ENCODE results near the gene PLD4.
A peak's percentile ranks its signal among the peaks of the same experiment; 100 is the strongest.

PLD4 gene

GRCh38 chr14:104969741-104970230, 45.1 kb downstream of the PLD4 start:
- Histone ChIP-seq H2AK5ac (ENCODE audit: low read length, severe bottlenecking) (peak overlapping the region; percentile 72), H2BK12ac (ENCODE audit: low read length in 2 of 2) (peak overlapping the region; percentile 89 to 94), H3K4me2 (ENCODE audit: low read length, poor library complexity, severe bottlenecking) (peak overlapping the region; percentile 58), H2BK5ac (ENCODE audit: low read depth, low read length, poor library complexity, severe bottlenecking) (no peak overlapping the region), H3K18ac (ENCODE audit: low read depth in 1 of 2, low read length in 2 of 2) (peak overlapping the region; percentile 81 to 98), H3K36me3 (ENCODE audit: control insufficient read depth in 1 of 2, insufficient read depth in 2 of 2, low read depth in 1 of 2, low read length in 2 of 2) (peaks cover 15 to 17% of the 10 kb centered on the region in 2 experiments), H4K91ac (ENCODE audit: low read length) (peak overlapping the region; percentile 88), H4K8ac (ENCODE audit: low read length) (peak overlapping the region; percentile 90), H3K27ac (ENCODE audit: low read length, poor library complexity, severe bottlenecking) (peak overlapping the region; percentile 7), H3K4me3 (ENCODE audit: insufficient read depth in 1 of 2, low read depth in 1 of 2, low read length in 2 of 2) (peak overlapping the region; percentile 55 to 98), H3K79me1 (replicated peaks; ENCODE audit: low read length, poor library complexity, severe bottlenecking) (peaks cover 18% of the 10 kb centered on the region), H3K4ac (ENCODE audit: low read depth in 1 of 2, low read length in 2 of 2) (peak overlapping the region; percentile 14 to 85), H3K27me3 (ENCODE audit: control insufficient read depth in 1 of 2, insufficient read depth in 1 of 2, low read length in 2 of 2) (no peaks in the 10 kb centered on the region), H3K9me3 (ENCODE audit: control insufficient read depth, low read length) (no peaks in the 10 kb centered on the region), H3K4me1 (ENCODE audit: control insufficient read depth, insufficient read depth, low read depth, low read length) (peaks cover 90% of the 10 kb centered on the region), H2AFZ (ENCODE audit: low read depth, low read length) (no peak overlapping the region), H3K14ac (ENCODE audit: low read length in 2 of 2) (peak overlapping the region in 1 of 2 experiments; percentile 69), H3K23ac (ENCODE audit: low read length in 2 of 2) (no peak overlapping the region), H2BK15ac (ENCODE audit: low read depth, poor library complexity, severe bottlenecking) (peak overlapping the region; percentile 44), H2BK120ac (ENCODE audit: low read depth, low read length) (peak overlapping the region; percentile 96), H3K9ac (ENCODE audit: low read length) (peak overlapping the region; percentile 91)
- DNase-seq, result no peak
- WGBS, result 89% methylated on average over 10 of the region's 10 CpGs

GRCh38 chr14:104970231-104971068, 45.8 kb downstream of the PLD4 start:
- peak overlapping the region; percentile 55 to 98 for H3K4me3 ChIP-seq (ENCODE audit: insufficient read depth in 1 of 2, low read depth in 1 of 2, low read length in 2 of 2)
- H3K79me1 ChIP-seq (replicated peaks; ENCODE audit: low read length, poor library complexity, severe bottlenecking), result peaks cover 21% of the 10 kb centered on the region
- peak overlapping the region; percentile 95 for H2BK15ac ChIP-seq (ENCODE audit: low read depth, poor library complexity, severe bottlenecking)
- H2AFZ ChIP-seq (ENCODE audit: low read depth, low read length), result no peak overlapping the region
- peaks cover 14 to 20% of the 10 kb centered on the region in 2 experiments for H3K36me3 ChIP-seq (ENCODE audit: control insufficient read depth in 1 of 2, insufficient read depth in 2 of 2, low read depth in 1 of 2, low read length in 2 of 2)
- H2BK5ac ChIP-seq (ENCODE audit: low read depth, low read length, poor library complexity, severe bottlenecking), result no peak overlapping the region
- H3K9me3 ChIP-seq (ENCODE audit: control insufficient read depth, low read length), result no peaks in the 10 kb centered on the region
- peak overlapping the region; percentile 96 for H2BK120ac ChIP-seq (ENCODE audit: low read depth, low read length)
- H3K27me3 ChIP-seq (ENCODE audit: control insufficient read depth in 1 of 2, insufficient read depth in 1 of 2, low read length in 2 of 2), result no peaks in the 10 kb centered on the region
- H2AK5ac ChIP-seq (ENCODE audit: low read length, severe bottlenecking), result peak overlapping the region; percentile 89
- peak overlapping the region in 1 of 2 experiments; percentile 75 for H3K23ac ChIP-seq (ENCODE audit: low read length in 2 of 2)
- H3K27ac ChIP-seq (ENCODE audit: low read length, poor library complexity, severe bottlenecking), result peak overlapping the region; percentile 66
- peak overlapping the region; percentile 85 to 98 for H3K4ac ChIP-seq (ENCODE audit: low read depth in 1 of 2, low read length in 2 of 2)
- peak overlapping the region; percentile 88 for H4K91ac ChIP-seq (ENCODE audit: low read length)
- H3K14ac ChIP-seq (ENCODE audit: low read length in 2 of 2), result peak overlapping the region in 1 of 2 experiments; percentile 89
- peak overlapping the region; percentile 90 for H4K8ac ChIP-seq (ENCODE audit: low read length)
- peak; percentile 90 for DNase-seq
- H3K4me1 ChIP-seq (ENCODE audit: control insufficient read depth, insufficient read depth, low read depth, low read length), result peaks cover 95% of the 10 kb centered on the region
- peak overlapping the region; percentile 58 for H3K4me2 ChIP-seq (ENCODE audit: low read length, poor library complexity, severe bottlenecking)
- H3K9ac ChIP-seq (ENCODE audit: low read length), result peak overlapping the region; percentile 91
- 44% methylated on average over 19 of the region's 19 CpGs for WGBS
- peak overlapping the region; percentile 94 to 98 for H2BK12ac ChIP-seq (ENCODE audit: low read length in 2 of 2)
- H3K18ac ChIP-seq (ENCODE audit: low read depth in 1 of 2, low read length in 2 of 2), result peak overlapping the region; percentile 81 to 98

- Histone ChIP-seq H3K27me3 (ENCODE audit: control insufficient read depth in 1 of 2, insufficient read depth in 1 of 2, low read length in 2 of 2) (no peaks in the 10 kb centered on the region), H3K4me1 (ENCODE audit: control insufficient read depth, insufficient read depth, low read depth, low read length) (peaks cover 97% of the 10 kb centered on the region), H3K14ac (ENCODE audit: low read length in 2 of 2) (peak overlapping the region in 1 of 2 experiments; percentile 5), H4K8ac (ENCODE audit: low read length) (no peak overlapping the region), H2BK120ac (ENCODE audit: low read depth, low read length) (peak overlapping the region; percentile 21), H3K4me2 (ENCODE audit: low read length, poor library complexity, severe bottlenecking) (no peak overlapping the region), H3K9me3 (ENCODE audit: control insufficient read depth, low read length) (no peaks in the 10 kb centered on the region), H3K36me3 (ENCODE audit: control insufficient read depth in 1 of 2, insufficient read depth in 2 of 2, low read depth in 1 of 2, low read length in 2 of 2) (peaks cover 3 to 9% of the 10 kb centered on the region in 2 experiments), H2AFZ (ENCODE audit: low read depth, low read length) (no peak overlapping the region), H2BK15ac (ENCODE audit: low read depth, poor library complexity, severe bottlenecking) (no peak overlapping the region), H3K23ac (ENCODE audit: low read length in 2 of 2) (no peak overlapping the region), H3K4me3 (ENCODE audit: insufficient read depth in 1 of 2, low read depth in 1 of 2, low read length in 2 of 2) (peak overlapping the region in 1 of 2 experiments; percentile 98), H2AK5ac (ENCODE audit: low read length, severe bottlenecking) (peak overlapping the region; percentile 94), H4K91ac (ENCODE audit: low read length) (peak overlapping the region; percentile 90), H3K9ac (ENCODE audit: low read length) (peak overlapping the region; percentile 91), H3K27ac (ENCODE audit: low read length, poor library complexity, severe bottlenecking) (no peak overlapping the region), H2BK5ac (ENCODE audit: low read depth, low read length, poor library complexity, severe bottlenecking) (no peak overlapping the region), H3K4ac (ENCODE audit: low read depth in 1 of 2, low read length in 2 of 2) (peak overlapping the region in 1 of 2 experiments; percentile 5), H2BK12ac (ENCODE audit: low read length in 2 of 2) (peak overlapping the region; percentile 22 to 43), H3K18ac (ENCODE audit: low read depth in 1 of 2, low read length in 2 of 2) (peak overlapping the region; percentile 17 to 86), H3K79me1 (replicated peaks; ENCODE audit: low read length, poor library complexity, severe bottlenecking) (peaks cover 16% of the 10 kb centered on the region)
- 95% methylated on average over 12 of the region's 12 CpGs for WGBS
- DNase-seq, result no peak
Measured at GRCh38 chr14:104971447-104972240, 47.0 kb downstream of the PLD4 start.
